Measurements from ENCODE around the gene ITPR1. TPM values are rescaled to one million over a fixed set of nuclear protein-coding genes. Genes with fewer than 3 reads are reported as not detected.

ITPR1 gene
- total and polyA plus RNA-seq, 2 experiments from 2014 or later: 17.6 to 28.8 TPM

- H3K4me3 ChIP-seq: no peak overlapping the region
- H3K36me3 ChIP-seq: no peaks in the 10 kb centered on the region
- H3K27me3 ChIP-seq: peaks cover 10% of the 10 kb centered on the region
- peak in 1 of 2 donors; percentile 70 for DNase-seq (ENCODE audit: low read depth in 1 of 2, low spot score in 1 of 2)
- H3K9me3 ChIP-seq (ENCODE audit: low read depth): no peaks in the 10 kb centered on the region
- no peaks in the 10 kb centered on the region for H3K4me1 ChIP-seq (ENCODE audit: low read depth)
- H3K27ac ChIP-seq: no peak overlapping the region
- TF ChIP-seq CTCF (IDR thresholded peaks at IDR 0.05; ENCODE audit: low read depth, low read length): no peak
These were observed 18.3 kb upstream of the ITPR1 start for GRCh38 chr3:4474683-4475490.

- no peak for DNase-seq (ENCODE audit: low read depth in 1 of 2, low spot score in 1 of 2)
- Histone ChIP-seq H3K27me3 (peaks cover 10% of the 10 kb centered on the region), H3K9me3 (ENCODE audit: low read depth) (no peaks in the 10 kb centered on the region), H3K27ac (no peak overlapping the region), H3K36me3 (no peaks in the 10 kb centered on the region), H3K4me3 (no peak overlapping the region), H3K4me1 (ENCODE audit: low read depth) (no peaks in the 10 kb centered on the region)
- TF ChIP-seq CTCF (IDR thresholded peaks at IDR 0.05; ENCODE audit: low read depth, low read length): no peak
These were observed 17.3 kb upstream of the ITPR1 start for GRCh38 chr3:4475804-4476203.

DNA sequence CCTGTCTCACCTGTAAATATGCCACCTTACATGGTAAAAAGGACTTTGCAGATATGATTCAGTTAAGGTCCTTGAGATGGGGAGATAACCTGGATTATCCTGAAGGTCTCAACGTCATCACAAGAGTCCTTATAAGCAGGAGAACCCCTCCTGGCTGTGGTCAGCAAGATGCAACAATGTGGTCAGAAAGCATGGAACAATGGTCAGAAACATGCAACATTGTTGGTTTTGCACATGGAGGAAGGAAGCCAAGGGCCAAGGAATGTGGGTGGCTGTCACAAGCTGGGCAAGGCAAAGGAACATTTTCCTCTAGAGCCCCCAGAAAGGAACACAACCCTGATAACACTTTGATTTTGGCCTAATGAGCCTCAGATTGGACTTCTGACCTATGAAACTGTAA lies 16.7 kb upstream of the ITPR1 start:
- no peak for TF ChIP-seq CTCF (IDR thresholded peaks at IDR 0.05; ENCODE audit: low read depth, low read length)

GRCh38 chr3:4478261-4478660 lies 14.9 kb upstream of the ITPR1 start:
- Histone ChIP-seq H3K9me3 (ENCODE audit: low read depth) (no peaks in the 10 kb centered on the region), H3K27ac (no peak overlapping the region), H3K4me3 (no peak overlapping the region), H3K4me1 (ENCODE audit: low read depth) (no peaks in the 10 kb centered on the region), H3K36me3 (no peaks in the 10 kb centered on the region), H3K27me3 (peaks cover 10% of the 10 kb centered on the region)
- DNase-seq (ENCODE audit: low read depth in 1 of 2, low spot score in 1 of 2): no peak
- TF ChIP-seq CTCF (IDR thresholded peaks at IDR 0.05; ENCODE audit: low read depth, low read length): no peak

More for the DNA sequence above, 16.7 kb upstream of the ITPR1 start:
- Histone ChIP-seq H3K36me3 (no peaks in the 10 kb centered on the region), H3K4me3 (no peak overlapping the region), H3K27me3 (peaks cover 10% of the 10 kb centered on the region), H3K4me1 (ENCODE audit: low read depth) (no peaks in the 10 kb centered on the region), H3K9me3 (ENCODE audit: low read depth) (no peaks in the 10 kb centered on the region), H3K27ac (no peak overlapping the region)
- peak in 1 of 2 donors; percentile 18 for DNase-seq (ENCODE audit: low read depth in 1 of 2, low spot score in 1 of 2)

- peak overlapping the region; percentile 98 for H3K4me3 ChIP-seq
- no peak for DNase-seq (ENCODE audit: low read depth in 1 of 2, low spot score in 1 of 2)
- no peaks in the 10 kb centered on the region for H3K36me3 ChIP-seq
- no peak overlapping the region for H3K27ac ChIP-seq
- no peaks in the 10 kb centered on the region for H3K9me3 ChIP-seq (ENCODE audit: low read depth)
- peaks cover 5% of the 10 kb centered on the region for H3K27me3 ChIP-seq
- peaks cover 22% of the 10 kb centered on the region for H3K4me1 ChIP-seq (ENCODE audit: low read depth)
- TF ChIP-seq CTCF (IDR thresholded peaks at IDR 0.05; ENCODE audit: low read depth, low read length): no peak
These were observed 1.3 kb upstream of the ITPR1 start for GRCh38 chr3:4491855-4492207.
